Naive thymus-derived CD4-positive, alpha-beta T cell (primary cell): Measurements from ENCODE around the gene AGAP9. TPM values are rescaled to one million over a fixed set of nuclear protein-coding genes. Genes with fewer than 3 reads are reported as not detected.
"Not testable (repeated sequence)": the region's sequence is repeated elsewhere in the genome, so short reads cannot be mapped to it uniquely, and the experiment has no call there.

Experiments
- ATAC-seq: fragments of 150-1000 bp; cut with Tn5 transposase; 2 replicates; pipeline ENCODE4 v1.10.0; 2021; ENCODE audit warnings: mild to moderate bottlenecking, moderate library complexity
- CTCF ChIA-PET: fragments of 350-600 bp; sonication (Branson Sonifier 250); formaldehyde crosslinking; loops from one replicate; lab custom pipeline; 2021; ENCODE audit warnings: antibody characterized with exemption; lab: Charles Lee
- POLR2A ChIA-PET: fragments of 350-600 bp; sonication (Branson Sonifier 250); formaldehyde crosslinking; loops from one replicate; lab custom pipeline; 2021; ENCODE audit warnings: antibody characterized with exemption, inconsistent platforms; lab: Charles Lee
- DNase-seq, 9 donors: peaks; one replicate each; pipeline versions ENCODE4 v3.0.0 to v3.0.0-alpha.2; 2020 to 2022; ENCODE audit warnings: mixed read lengths in 1 of 9
- H3K27ac ChIP-seq: one replicate; pipeline ENCODE4 v1.7.0; 2013; ENCODE audit warnings: mild to moderate bottlenecking, low read depth, low read length, moderate library complexity
- H3K27me3 ChIP-seq, 2 donors: one replicate each; pipeline ENCODE4 v1.7.0; 2013; ENCODE audit warnings: low read length in 2 of 2, mild to moderate bottlenecking in 2 of 2, moderate library complexity in 2 of 2; ENCODE audit not compliant: control insufficient read depth in 2 of 2, insufficient read depth in 2 of 2
- H3K36me3 ChIP-seq, 3 experiments: 1 replicate in 2 of 3; 2 replicates in 1 of 3; pipeline ENCODE4 v1.7.0; 2013; ENCODE audit warnings: low read length in 3 of 3, mild to moderate bottlenecking in 3 of 3, moderate library complexity in 1 of 3; ENCODE audit not compliant: insufficient read depth in 3 of 3, control insufficient read depth in 2 of 3
- H3K4me1 ChIP-seq, 2 donors: one replicate each; pipeline ENCODE4 v1.7.0; 2013; ENCODE audit warnings: low read length in 2 of 2, mild to moderate bottlenecking in 2 of 2, moderate library complexity in 1 of 2; ENCODE audit not compliant: control insufficient read depth in 2 of 2, insufficient read depth in 2 of 2
- H3K4me3 ChIP-seq: 2 replicates; pipeline ENCODE4 v1.7.0; 2013; ENCODE audit warnings: mild to moderate bottlenecking, low read length
- H3K9me3 ChIP-seq, 3 experiments: 1 replicate in 2 of 3; 2 replicates in 1 of 3; pipeline ENCODE4 v1.7.0; 2013; ENCODE audit warnings: low read length in 3 of 3; ENCODE audit not compliant: control insufficient read depth in 2 of 3
- H3K27ac Mint-ChIP-seq, 9 donors: one replicate each; pipeline ENCODE4 v1.8.0; 2020 to 2022; ENCODE audit warnings: mixed read lengths in 9 of 9, mild to moderate bottlenecking in 8 of 9, moderate library complexity in 5 of 9, inconsistent platforms in 2 of 9
- H3K27me3 Mint-ChIP-seq, 5 donors: one replicate each; pipeline ENCODE4 v1.8.0; 2021 to 2022; ENCODE audit warnings: mixed read lengths in 5 of 5, mild to moderate bottlenecking in 1 of 5
- H3K36me3 Mint-ChIP-seq, 5 donors: one replicate each; pipeline ENCODE4 v1.8.0; 2020 to 2022; ENCODE audit warnings: mixed read lengths in 5 of 5, mild to moderate bottlenecking in 3 of 5, inconsistent platforms in 1 of 5
- H3K4me1 Mint-ChIP-seq, 7 donors: one replicate each; pipeline ENCODE4 v1.8.0; 2020 to 2022; ENCODE audit warnings: mixed read lengths in 7 of 7, mild to moderate bottlenecking in 3 of 7, inconsistent platforms in 1 of 7
- H3K4me3 Mint-ChIP-seq, 10 donors: one replicate each; pipeline ENCODE4 v1.8.0; 2020 to 2022; ENCODE audit warnings: mild to moderate bottlenecking in 10 of 10, mixed read lengths in 10 of 10, moderate library complexity in 6 of 10, inconsistent platforms in 2 of 10
- H3K9me3 Mint-ChIP-seq, 11 donors: one replicate each; pipeline ENCODE4 v1.8.0; 2020 to 2022; ENCODE audit warnings: mixed read lengths in 11 of 11, mild to moderate bottlenecking in 4 of 11, inconsistent platforms in 1 of 11, moderate library complexity in 1 of 11
- intact Hi-C, 2 donors: fragments of 100-400 bp; cut with micrococcal nuclease; formaldehyde crosslinking; loops; one replicate each; pipeline ENCODE4 v1.15.1; 2023
- polyA plus RNA-seq, 2 donors: library from polyadenylated mRNA; unstranded; fragments of 300-500 nt; fragmentation: Illumina TruSeq; gene quantifications; one replicate each; pipeline ENCODE4 v1.2.3, GENCODE V29; 2021
- total RNA-seq, 6 experiments: library from RNA in 5 of 6; stranded (reverse) in 5 of 6; gene quantifications; 1 replicate in 5 of 6; 2 replicates in 1 of 6; pipeline ENCODE4 v1.2.3 and lab custom pipeline; 2021 to 2026

AGAP9 gene
- total and polyA plus RNA-seq, 7 experiments from 2014 or later, result 0.19 to 20.4 (median 14.8) TPM

DNA sequence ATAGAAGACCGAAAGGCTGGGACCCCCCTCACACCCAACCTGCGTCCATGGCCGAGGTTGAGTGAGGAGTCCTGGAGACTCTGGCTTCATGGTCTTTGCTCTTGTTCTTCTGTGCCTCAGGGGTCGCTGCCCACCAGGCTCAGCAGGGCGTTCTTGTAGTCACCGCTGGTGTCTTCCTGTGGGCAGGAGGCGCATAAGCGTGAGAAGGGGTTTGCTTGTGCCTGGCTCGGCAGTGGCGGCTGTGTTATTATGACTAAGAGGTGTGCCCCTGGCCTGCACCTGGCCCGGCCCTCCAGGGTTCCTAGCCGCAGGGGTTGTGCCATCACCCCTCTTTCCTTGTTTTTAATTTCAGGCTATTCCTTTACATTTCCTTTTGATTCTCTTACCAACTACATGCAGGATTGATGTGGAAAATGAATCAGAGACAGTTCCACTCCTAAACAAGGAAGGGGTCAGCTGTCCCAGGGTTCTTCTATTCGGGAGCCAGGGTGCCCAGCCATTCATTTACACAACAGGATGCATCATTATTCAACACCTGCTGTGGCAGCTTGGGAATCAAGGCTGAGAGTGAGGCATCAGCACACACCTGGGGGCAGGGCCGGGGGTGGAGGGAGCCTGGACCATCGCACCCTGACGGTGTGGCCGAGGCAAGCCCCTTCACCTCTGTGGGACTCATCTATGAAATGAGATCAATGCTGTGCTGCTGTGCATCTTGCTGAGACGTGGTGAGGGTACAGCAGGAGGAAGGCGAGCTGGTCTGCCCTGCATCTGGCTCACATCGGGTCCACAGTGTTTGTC lies 54.5 kb downstream of the AGAP9 start:
- POLR2A ChIA-PET, H3K4me3 Mint-ChIP-seq, DNase-seq, H3K36me3 ChIP-seq, ATAC-seq, H3K4me3 ChIP-seq, H3K36me3 Mint-ChIP-seq, CTCF ChIA-PET, H3K4me1 ChIP-seq, H3K27ac Mint-ChIP-seq, H3K9me3 Mint-ChIP-seq, H3K27me3 Mint-ChIP-seq, H3K27me3 ChIP-seq, H3K4me1 Mint-ChIP-seq, intact Hi-C loops, H3K27ac ChIP-seq, H3K9me3 ChIP-seq: not testable (repeated sequence)

GRCh38 chr10:47467957-47468356 lies 55.5 kb downstream of the AGAP9 start:
- H3K4me3 Mint-ChIP-seq, CTCF ChIA-PET, H3K9me3 Mint-ChIP-seq, H3K9me3 ChIP-seq, H3K27ac Mint-ChIP-seq, ATAC-seq, H3K4me1 ChIP-seq, H3K4me1 Mint-ChIP-seq, POLR2A ChIA-PET, intact Hi-C loops, H3K27ac ChIP-seq, DNase-seq, H3K27me3 Mint-ChIP-seq, H3K36me3 Mint-ChIP-seq, H3K4me3 ChIP-seq, H3K27me3 ChIP-seq, H3K36me3 ChIP-seq: not testable (repeated sequence)

DNA sequence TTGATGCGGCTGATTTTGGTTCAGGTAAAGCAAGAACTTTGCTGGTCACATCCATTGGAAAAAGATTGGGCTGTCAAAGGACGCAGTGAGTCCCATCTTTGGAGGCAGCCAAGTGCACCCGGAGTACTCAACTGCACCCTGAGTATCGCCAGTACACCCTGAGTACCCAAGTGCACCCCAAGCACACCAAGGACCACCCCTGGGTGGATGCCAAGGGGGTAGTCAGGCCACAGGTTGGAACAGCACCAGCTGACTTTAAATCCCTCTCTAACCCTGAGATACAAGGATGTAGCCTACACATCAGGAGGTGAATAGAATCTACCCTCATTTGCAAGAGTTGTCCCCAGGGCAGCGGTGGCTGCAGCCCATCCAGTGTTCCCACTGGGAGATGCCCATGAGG lies 56.0 kb downstream of the AGAP9 start:
- POLR2A ChIA-PET, H3K9me3 Mint-ChIP-seq, H3K4me3 ChIP-seq, H3K36me3 Mint-ChIP-seq, H3K4me1 ChIP-seq, H3K27ac Mint-ChIP-seq, ATAC-seq, intact Hi-C loops, H3K27ac ChIP-seq, H3K4me3 Mint-ChIP-seq, H3K27me3 Mint-ChIP-seq, CTCF ChIA-PET, DNase-seq, H3K36me3 ChIP-seq, H3K27me3 ChIP-seq, H3K9me3 ChIP-seq, H3K4me1 Mint-ChIP-seq: not testable (repeated sequence)

GRCh38 chr10:47465216-47465917 lies 58.1 kb downstream of the AGAP9 start:
- CTCF ChIA-PET, H3K27ac Mint-ChIP-seq: not testable (repeated sequence)

DNA sequence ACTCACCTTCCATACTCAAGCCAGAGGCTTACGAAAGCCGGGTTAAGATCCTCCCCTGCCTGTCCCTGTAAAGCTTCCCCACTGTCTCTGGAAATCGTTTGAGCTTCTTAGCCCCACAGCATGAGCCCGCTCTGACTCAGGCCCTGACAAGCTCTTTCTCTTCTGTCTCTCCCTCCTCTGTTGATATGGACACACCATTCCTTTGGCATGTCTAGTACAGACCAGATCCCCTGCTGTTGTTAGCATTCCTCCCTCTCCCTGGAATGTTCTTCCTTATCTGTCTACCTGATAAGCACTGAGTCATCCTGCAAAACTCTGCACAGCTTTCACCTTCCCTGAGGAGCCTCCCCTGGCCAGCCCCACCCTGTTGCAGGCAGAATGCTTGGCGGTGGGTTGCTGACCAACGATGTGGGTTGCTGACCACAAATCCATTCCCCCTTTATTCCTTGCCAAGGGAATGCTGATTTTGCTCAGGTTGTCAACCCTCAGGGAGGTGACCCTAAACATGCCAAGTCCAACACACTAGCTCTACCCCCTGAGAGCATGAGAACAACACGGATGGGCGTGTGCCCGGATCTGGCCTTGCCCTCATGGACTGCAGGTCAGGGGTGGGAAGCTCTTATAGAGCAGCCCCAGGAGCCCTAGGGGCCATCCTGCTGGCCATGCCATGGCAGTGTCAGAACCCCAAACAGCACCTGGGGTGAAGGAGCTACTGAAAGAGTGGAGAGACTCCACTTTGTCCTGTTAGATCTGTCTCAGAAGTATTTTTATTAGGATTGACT lies 60.7 kb downstream of the AGAP9 start:
- H3K4me1 Mint-ChIP-seq, H3K36me3 Mint-ChIP-seq, H3K27ac ChIP-seq, H3K4me3 ChIP-seq, DNase-seq, H3K27me3 ChIP-seq, H3K4me3 Mint-ChIP-seq, H3K9me3 Mint-ChIP-seq, POLR2A ChIA-PET, CTCF ChIA-PET, H3K9me3 ChIP-seq, H3K27ac Mint-ChIP-seq, ATAC-seq, intact Hi-C loops, H3K4me1 ChIP-seq, H3K36me3 ChIP-seq: not testable (repeated sequence)
- H3K27me3 Mint-ChIP-seq, result peaks cover 0 to 15% (median 6%) of the 10 kb centered on the region in 5 donors

More at GRCh38 chr10:47465216-47465917, 58.1 kb downstream of the AGAP9 start:
- H3K27me3 ChIP-seq, H3K9me3 Mint-ChIP-seq, H3K4me1 Mint-ChIP-seq, intact Hi-C loops, H3K9me3 ChIP-seq, H3K36me3 Mint-ChIP-seq, ATAC-seq, H3K27ac ChIP-seq, H3K4me3 Mint-ChIP-seq, DNase-seq, H3K36me3 ChIP-seq, POLR2A ChIA-PET, H3K4me1 ChIP-seq, H3K4me3 ChIP-seq, H3K27me3 Mint-ChIP-seq: not testable (repeated sequence)

- intact Hi-C loops, H3K4me1 ChIP-seq, H3K27me3 ChIP-seq, H3K9me3 Mint-ChIP-seq, H3K36me3 Mint-ChIP-seq, POLR2A ChIA-PET, H3K36me3 ChIP-seq, H3K4me3 ChIP-seq, H3K27ac Mint-ChIP-seq, H3K9me3 ChIP-seq, H3K27ac ChIP-seq, CTCF ChIA-PET, H3K4me1 Mint-ChIP-seq: not testable (repeated sequence)
- peak in 3 of 9 donors; percentile 1 to 15 (median 12) for DNase-seq
- Mint-ChIP-seq H3K4me3 (peak overlapping the region in 8 of 10 donors; percentile 40 to 64 (median 51)), H3K27me3 (peaks cover 0 to 15% (median 6%) of the 10 kb centered on the region in 5 donors)
- peak; percentile 77 for ATAC-seq
Measured at GRCh38 chr10:47461261-47461687, 62.2 kb downstream of the AGAP9 start.
